Motor neuron (in vitro differentiated cells): Measurements from ENCODE around the gene PCDHGA7. TPM values are rescaled to one million over a fixed set of nuclear protein-coding genes. Genes with fewer than 3 reads are reported as not detected.

Experiments used
- ATAC-seq, 8 experiments: fragments of 200-7000 bp; cut with Tn5 transposase; replicated peaks in 6 of 8; 2 replicates each; pipeline ENCODE4 v1.8.0; 2021; ENCODE audit warnings: mild to moderate bottlenecking in 8 of 8, moderate library complexity in 8 of 8
- H3K27ac ChIP-seq, 2 donors: fragments of 250-450 bp; sonication (Bioruptor Pico); 2 replicates each; pipeline ENCODE4 v1.9.0; 2021; ENCODE audit warnings: antibody characterized with exemption in 2 of 2, mild to moderate bottlenecking in 2 of 2, moderate library complexity in 1 of 2
- H3K4me1 ChIP-seq, 2 donors: fragments of 250-450 bp; sonication (Bioruptor Pico); replicated peaks in 1 of 2; 2 replicates each; pipeline ENCODE4 v1.6.1; 2021; ENCODE audit warnings: antibody characterized with exemption in 2 of 2, mild to moderate bottlenecking in 2 of 2, moderate library complexity in 1 of 2
- H3K4me3 ChIP-seq, 5 donors: fragments of 250-450 bp; sonication (Bioruptor Pico); 2 replicates each; pipeline ENCODE4 v1.9.0; 2021; ENCODE audit warnings: antibody characterized with exemption in 5 of 5, mild to moderate bottlenecking in 5 of 5, moderate library complexity in 4 of 5
- WGBS, 10 experiments: fragments of 450-650 bp; shearing (Covaris generic); methylation state at CpG; one replicate each; pipeline ENCODE4 v1.0.0; 2022; 5-methylcytosine and 5-hydroxymethylcytosine counted together
- in situ Hi-C, 9 experiments: fragments of 400-800 bp; cut with MboI; loops; one replicate each; pipeline ENCODE4 v1.15.0; 2021; ENCODE audit warnings: low sequenced_read_pairs in 9 of 9, low pct_unique_long_range_greater_than_20kb in 2 of 9; ENCODE audit not compliant: unreplicated experiment in 9 of 9
- total RNA-seq, 8 experiments: library from RNA; unstranded; fragments of 300-600 nt; gene quantifications; 2 replicates each; pipeline versions ENCODE4 v1.2.3 to v1.2.4, GENCODE V29; 2022

Gene PCDHGA7
- total RNA-seq, 8 experiments from 2014 or later = 0.16 to 5.8 (median 0.52) TPM

GRCh38 chr5:141355641-141356040, 26.9 kb upstream of the PCDHGA7 start:
- ATAC-seq = no peak
- in situ Hi-C loops = no loop called here
- H3K27ac ChIP-seq = no peak overlapping the region
- H3K4me1 ChIP-seq = no peaks in the 10 kb centered on the region
- H3K4me3 ChIP-seq = no peak overlapping the region
- 47 to 100% (median 87%) methylated on average over 1 to 18 of the region's 24 CpGs; no CpG with 5 or more reads in 3 of the 10 experiments for WGBS, 10 experiments

- Histone ChIP-seq H3K4me3 (no peak overlapping the region), H3K27ac (no peak overlapping the region), H3K4me1 (no peaks in the 10 kb centered on the region)
- no peak for ATAC-seq
- WGBS, 10 experiments = 34 to 92% (median 78%) methylated on average over 2 to 4 of the region's 5 CpGs; no CpG with 5 or more reads in 4 of the 10 experiments
- in situ Hi-C loops = no loop called here
These were observed 26.4 kb upstream of the PCDHGA7 start for GRCh38 chr5:141356133-141356532.

GRCh38 chr5:141356950-141357349, 25.6 kb upstream of the PCDHGA7 start:
- H3K4me1 ChIP-seq = no peaks in the 10 kb centered on the region
- no peak for ATAC-seq
- no peak overlapping the region for H3K4me3 ChIP-seq
- no peak overlapping the region for H3K27ac ChIP-seq
- in situ Hi-C loops = no loop called here
- 51 to 90% methylated on average over 2 to 6 of the region's 19 CpGs; no CpG with 5 or more reads in 8 of the 10 experiments for whole genome bisulfite sequencing, 10 experiments

GRCh38 chr5:141359790-141360426, 22.6 kb upstream of the PCDHGA7 start, which contains the start of gene PCDHGB2:
PCDHGB2 (plus strand) TSS chr5:141359994; CDS start chr5:141360136, 142 bp downstream.
- no peak for ATAC-seq
- H3K4me3 ChIP-seq = no peak within 1 kb of the TSS
- 3 to 92% (median 57%) methylated on average over 4 to 22 of the region's 24 CpGs for WGBS, 10 experiments
- H3K27ac ChIP-seq = no peak within 1 kb of the TSS
- in situ Hi-C loops = no loop called here
- no peaks in the 10 kb centered on the region for H3K4me1 ChIP-seq

GRCh38 chr5:141360685-141361084, 21.9 kb upstream of the PCDHGA7 start:
- H3K4me3 ChIP-seq = no peak overlapping the region
- H3K27ac ChIP-seq = no peak overlapping the region
- H3K4me1 ChIP-seq = no peaks in the 10 kb centered on the region
- WGBS, 10 experiments = 0 to 95% (median 84%) methylated on average over 1 to 15 of the region's 15 CpGs
- in situ Hi-C loops = no loop called here
- no peak for ATAC-seq

- Histone ChIP-seq H3K4me3 (no peak overlapping the region), H3K27ac (no peak overlapping the region), H3K4me1 (no peaks in the 10 kb centered on the region)
- no peak for ATAC-seq
- in situ Hi-C loops = no loop called here
These were observed 19.8 kb upstream of the PCDHGA7 start for GRCh38 chr5:141362719-141363118.

- H3K4me1 ChIP-seq = no peaks in the 10 kb centered on the region
- no peak within 1 kb of the TSS for H3K27ac ChIP-seq
- peak in 1 of 8 experiments; percentile 48 for ATAC-seq
- H3K4me3 ChIP-seq = no peak within 1 kb of the TSS
- in situ Hi-C loops = no loop called here
- WGBS, 10 experiments = 0 to 95% (median 90%) methylated on average over 3 to 29 of the region's 34 CpGs
These were observed 18.4 kb upstream of the PCDHGA7 start, which contains the start of gene PCDHGA5 for GRCh38 chr5:141363952-141364660. PCDHGA5 (plus strand) TSS chr5:141364162; CDS start chr5:141364331, 169 bp downstream.

- H3K4me3 ChIP-seq = no peak overlapping the region
- no peaks in the 10 kb centered on the region for H3K4me1 ChIP-seq
- no peak overlapping the region for H3K27ac ChIP-seq
- ATAC-seq = no peak
- 29 to 96% (median 88%) methylated on average over 5 to 20 of the region's 46 CpGs for WGBS, 10 experiments
- in situ Hi-C loops = no loop called here
These were observed 16.3 kb upstream of the PCDHGA7 start for GRCh38 chr5:141366016-141366896.

- ATAC-seq = peak in 3 of 8 experiments; percentile 48 to 99 (median 83)
- WGBS, 10 experiments = 3 to 90% (median 85%) methylated on average over 7 to 22 of the region's 32 CpGs
- in situ Hi-C loops = no loop called here
- no peak within 1 kb of the TSS for H3K4me3 ChIP-seq
- no peak within 1 kb of the TSS for H3K27ac ChIP-seq
- no peaks in the 10 kb centered on the region for H3K4me1 ChIP-seq
These were observed 12.3 kb upstream of the PCDHGA7 start, which contains the start of gene PCDHGB3 for GRCh38 chr5:141369994-141370848. PCDHGB3 (plus strand) TSS chr5:141370242; CDS start chr5:141370395, 153 bp downstream.

GRCh38 chr5:141371572-141372475, 10.7 kb upstream of the PCDHGA7 start:
- ATAC-seq = no peak
- Histone ChIP-seq H3K27ac (no peak overlapping the region), H3K4me3 (no peak overlapping the region), H3K4me1 (no peaks in the 10 kb centered on the region)
- WGBS, 10 experiments = 27 to 100% (median 86%) methylated on average over 3 to 24 of the region's 69 CpGs; no CpG with 5 or more reads in 2 of the 10 experiments
- in situ Hi-C loops = no loop called here

- WGBS, 10 experiments = 0 to 97% (median 86%) methylated on average over 1 to 25 of the region's 27 CpGs; no CpG with 5 or more reads in 1 of the 10 experiments
- in situ Hi-C loops = no loop called here
- Histone ChIP-seq H3K4me3 (no peak within 1 kb of the TSS), H3K4me1 (no peaks in the 10 kb centered on the region), H3K27ac (no peak within 1 kb of the TSS)
- peak in 1 of 8 experiments; percentile 46 for ATAC-seq
These were observed 8.7 kb upstream of the PCDHGA7 start, which contains the start of gene PCDHGA6 for GRCh38 chr5:141373673-141374317. PCDHGA6 (plus strand) TSS chr5:141373891; CDS start chr5:141374084, 193 bp downstream.
